GM18858 (cell line): ENCODE measurements around the gene CNRIP1.
"Not testable (repeated sequence)": the region's sequence is repeated elsewhere in the genome, so short reads cannot be mapped to it uniquely, and the experiment has no call there.

Source experiments
- ATAC-seq: cut with Tn5 transposase; IDR thresholded peaks from one replicate; pipeline ENCODE4 v1.9.1; 2021; ENCODE audit not compliant: unreplicated experiment

The CNRIP1 gene

GRCh38 chr2:68341062-68341329 lies 21.2 kb upstream of the CNRIP1 start:
- no peak for ATAC-seq

- ATAC-seq, result no peak
Measured at GRCh38 chr2:68340226-68341061, 20.7 kb upstream of the CNRIP1 start.

- no peak for ATAC-seq
Measured at GRCh38 chr2:68336192-68336591, 16.4 kb upstream of the CNRIP1 start.

- ATAC-seq, result no peak
Measured at GRCh38 chr2:68333931-68334330, 14.2 kb upstream of the CNRIP1 start.

GRCh38 chr2:68333009-68333408 lies 13.3 kb upstream of the CNRIP1 start:
- no peak for ATAC-seq

GRCh38 chr2:68330691-68331090 lies 10.9 kb upstream of the CNRIP1 start:
- no peak for ATAC-seq

GRCh38 chr2:68328901-68329300 lies 9.2 kb upstream of the CNRIP1 start:
- no peak for ATAC-seq

GRCh38 chr2:68325056-68325455 lies 5.3 kb upstream of the CNRIP1 start:
- ATAC-seq, result no peak

- no peak for ATAC-seq
Measured at GRCh38 chr2:68320118-68320641, 431 bp upstream of the CNRIP1 start.

- ATAC-seq, result no peak
Measured at GRCh38 chr2:68318914-68319397, 793 bp downstream of the CNRIP1 start.

GRCh38 chr2:68317971-68318913 lies 1.5 kb downstream of the CNRIP1 start:
- no peak for ATAC-seq

GRCh38 chr2:68316111-68316510 lies 3.6 kb downstream of the CNRIP1 start:
- ATAC-seq, result no peak

GRCh38 chr2:68311033-68311432 lies 8.7 kb downstream of the CNRIP1 start:
- ATAC-seq, result no peak

GRCh38 chr2:68309426-68309825 lies 10.3 kb downstream of the CNRIP1 start:
- no peak for ATAC-seq

GRCh38 chr2:68303902-68304272 lies 15.9 kb downstream of the CNRIP1 start:
- ATAC-seq, result not testable (repeated sequence)

GRCh38 chr2:68303033-68303901 lies 16.5 kb downstream of the CNRIP1 start:
- ATAC-seq, result no peak

- ATAC-seq, result no peak
Measured at GRCh38 chr2:68302281-68302875, 17.4 kb downstream of the CNRIP1 start.

- peak; percentile 76 for ATAC-seq
Measured at GRCh38 chr2:68295516-68295915, 24.2 kb downstream of the CNRIP1 start.

- ATAC-seq, result no peak
Measured at GRCh38 chr2:68294913-68295312, 24.8 kb downstream of the CNRIP1 start.

GRCh38 chr2:68294187-68294586 lies 25.6 kb downstream of the CNRIP1 start:
- ATAC-seq, result no peak
